DMS153 treated with DMSO at 0.1 percent for 48 hours (cell line): ENCODE measurements around the gene GLCCI1.
A peak's percentile ranks its signal among the peaks of the same experiment; 100 is the strongest.
"Not testable (repeated sequence)": the region's sequence is repeated elsewhere in the genome, so short reads cannot be mapped to it uniquely, and the experiment has no call there.

Experiments
- DNase-seq: peaks from one replicate; lab custom pipeline; 2025; ENCODE audit not compliant: unreplicated experiment; lab: John Stamatoyannopoulos, UW

The GLCCI1 gene

GRCh38 chr7:8042796-8043535 is 74.4 kb downstream of the GLCCI1 start:
- no peak for DNase-seq

GRCh38 chr7:8044761-8045430 is 76.3 kb downstream of the GLCCI1 start:
- DNase-seq: no peak

- DNase-seq: not testable (repeated sequence)
Measured at GRCh38 chr7:8048067-8048466, 79.5 kb downstream of the GLCCI1 start.

GRCh38 chr7:8051373-8051772 is 82.8 kb downstream of the GLCCI1 start:
- DNase-seq: no peak

- DNase-seq: no peak
Measured at GRCh38 chr7:8051998-8052397, 83.4 kb downstream of the GLCCI1 start.

- DNase-seq: no peak
Measured at GRCh38 chr7:8052824-8053223, 84.2 kb downstream of the GLCCI1 start.

GRCh38 chr7:8056439-8056838 is 87.8 kb downstream of the GLCCI1 start:
- DNase-seq: no peak

GRCh38 chr7:8057566-8057965 is 89.0 kb downstream of the GLCCI1 start:
- no peak for DNase-seq

GRCh38 chr7:8058322-8058721 is 89.7 kb downstream of the GLCCI1 start:
- DNase-seq: no peak

GRCh38 chr7:8058852-8059251 is 90.3 kb downstream of the GLCCI1 start:
- DNase-seq: no peak

- DNase-seq: no peak
Measured at GRCh38 chr7:8060241-8060640, 91.6 kb downstream of the GLCCI1 start.

GRCh38 chr7:8063300-8063699 is 94.7 kb downstream of the GLCCI1 start:
- DNase-seq: not testable (repeated sequence)

GRCh38 chr7:8063706-8064297 is 95.2 kb downstream of the GLCCI1 start:
- DNase-seq: peak; percentile 50

GRCh38 chr7:8064828-8065227 is 96.2 kb downstream of the GLCCI1 start:
- DNase-seq: no peak

- no peak for DNase-seq
Measured at GRCh38 chr7:8065356-8065813, 96.8 kb downstream of the GLCCI1 start.

- no peak for DNase-seq
Measured at GRCh38 chr7:8068892-8069686, 100.5 kb downstream of the GLCCI1 start.

- no peak for DNase-seq
Measured at GRCh38 chr7:8070451-8071180, 102.0 kb downstream of the GLCCI1 start.

- DNase-seq: no peak
Measured at GRCh38 chr7:8078418-8078817, 109.8 kb downstream of the GLCCI1 start.

- no peak for DNase-seq
Measured at GRCh38 chr7:8082762-8083161, 114.2 kb downstream of the GLCCI1 start.

- peak; percentile 42 for DNase-seq
Measured at GRCh38 chr7:8084836-8085235, 116.2 kb downstream of the GLCCI1 start.

GRCh38 chr7:8085420-8085819 is 116.8 kb downstream of the GLCCI1 start:
- no peak for DNase-seq
